ENCODE measurements around the gene TBC1D9.
"Not testable (repeated sequence)": the region's sequence is repeated elsewhere in the genome, so short reads cannot be mapped to it uniquely, and the experiment has no call there.

Gene TBC1D9

DNA sequence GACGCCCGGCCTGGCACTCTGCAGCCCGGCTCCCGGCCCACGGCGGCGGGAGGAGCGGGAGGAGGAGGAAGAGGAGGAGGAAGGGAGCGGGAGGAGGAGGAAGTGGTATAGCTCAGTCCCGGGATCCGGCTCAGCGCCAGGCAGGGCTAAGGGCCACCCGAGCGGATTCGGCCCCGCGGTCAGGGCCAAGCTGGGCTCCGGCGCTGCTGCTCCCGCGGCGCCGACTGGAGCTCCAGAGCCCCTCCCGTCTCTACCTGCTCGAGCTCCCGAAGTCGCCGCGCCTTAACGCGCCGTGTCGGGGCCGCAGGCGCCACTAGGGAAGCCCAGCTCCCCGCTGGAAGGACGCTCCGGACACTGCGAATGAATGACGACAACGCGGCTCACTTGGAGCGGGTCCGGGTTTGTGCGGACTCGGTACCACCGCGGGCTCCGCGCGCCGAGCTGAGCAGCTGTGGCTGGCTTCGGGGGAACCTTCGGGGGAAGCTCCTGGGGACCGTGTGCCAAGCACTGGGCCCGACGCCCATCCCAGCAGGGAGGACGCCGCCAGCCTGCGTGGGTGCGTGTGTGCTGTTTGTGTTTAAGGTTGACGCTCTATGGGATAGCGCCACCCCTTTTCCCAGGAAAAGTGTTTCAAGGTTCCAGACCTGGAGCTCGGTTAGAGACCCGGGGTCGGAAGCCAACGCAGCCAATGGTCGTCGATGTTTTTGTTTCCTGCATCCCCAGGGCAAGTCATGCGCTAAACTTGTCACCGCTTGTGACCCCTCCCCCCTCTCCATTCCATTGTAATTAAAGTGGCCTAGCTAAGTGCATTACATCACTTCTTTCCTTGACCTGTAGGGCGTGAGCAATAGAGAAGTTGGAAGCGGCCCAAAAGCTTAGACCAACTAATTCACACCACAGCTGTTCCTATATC is at the start of gene TBC1D9:
TSS of gene TBC1D9 (minus strand) at position 67 of the 913 bp plus-strand sequence. CDS start 340 bp downstream, outside the sequence.
- no peak for DNase-seq (ENCODE audit: low read depth)

DNA sequence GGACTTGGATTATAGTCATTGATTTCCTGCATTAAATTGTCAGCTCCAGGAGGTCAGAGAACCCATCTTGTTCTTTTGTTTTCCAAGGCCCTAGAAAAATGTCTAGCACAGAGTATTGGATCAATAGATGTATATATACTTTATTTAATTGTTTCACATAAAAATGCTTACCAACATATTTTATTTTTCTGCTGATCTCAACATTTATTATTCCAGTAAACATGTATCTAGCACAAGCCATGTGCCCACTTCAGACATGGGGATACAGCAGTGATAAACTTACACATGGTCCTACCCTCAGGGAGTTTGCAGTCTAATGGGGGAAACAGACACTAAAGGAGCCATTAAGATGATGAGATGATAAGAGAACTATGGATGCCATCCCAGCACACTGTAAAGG is 49.1 kb upstream of the TBC1D9 start:
- DNase-seq (ENCODE audit: low read depth): no peak

DNA sequence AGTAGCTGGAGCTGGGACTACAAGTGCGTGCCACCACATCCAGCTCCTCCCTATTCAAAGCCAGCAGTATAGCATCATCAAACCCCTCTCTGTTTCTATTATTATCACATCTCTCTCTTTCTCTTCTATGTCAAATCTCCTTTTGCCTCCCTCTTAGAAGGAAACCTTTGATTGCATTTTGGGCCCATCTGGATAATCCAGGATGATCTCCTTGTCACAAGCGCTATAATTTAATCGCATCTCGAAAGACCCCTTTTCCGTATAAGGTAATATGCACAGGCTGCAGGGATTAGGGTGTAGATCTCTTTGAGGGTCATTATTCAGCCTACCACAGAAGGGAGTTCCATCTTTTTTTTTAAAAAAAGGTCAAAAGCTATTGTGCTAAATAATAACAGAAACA is 46.4 kb upstream of the TBC1D9 start:
- no peak for DNase-seq (ENCODE audit: low read depth)

DNA sequence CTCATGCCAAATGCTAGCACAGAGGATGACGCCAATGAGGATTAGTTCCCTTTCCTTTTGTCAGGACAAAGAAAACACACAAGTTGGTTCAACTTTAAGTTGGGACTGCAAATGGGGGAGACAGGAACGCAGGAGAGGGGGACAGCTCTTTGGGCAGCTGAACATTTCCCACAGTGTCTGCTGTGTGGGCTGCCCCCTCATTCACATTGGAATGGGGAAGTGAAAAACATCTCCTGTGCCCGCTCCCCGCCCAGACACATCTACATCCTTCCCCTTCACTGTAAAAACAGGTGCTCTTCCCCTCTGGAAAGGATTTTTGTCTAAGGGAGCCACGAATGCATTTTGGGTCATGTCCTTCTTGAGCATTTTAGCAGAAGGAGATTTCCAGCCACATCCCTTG is 44.5 kb upstream of the TBC1D9 start:
- DNase-seq (ENCODE audit: low read depth): no peak

DNA sequence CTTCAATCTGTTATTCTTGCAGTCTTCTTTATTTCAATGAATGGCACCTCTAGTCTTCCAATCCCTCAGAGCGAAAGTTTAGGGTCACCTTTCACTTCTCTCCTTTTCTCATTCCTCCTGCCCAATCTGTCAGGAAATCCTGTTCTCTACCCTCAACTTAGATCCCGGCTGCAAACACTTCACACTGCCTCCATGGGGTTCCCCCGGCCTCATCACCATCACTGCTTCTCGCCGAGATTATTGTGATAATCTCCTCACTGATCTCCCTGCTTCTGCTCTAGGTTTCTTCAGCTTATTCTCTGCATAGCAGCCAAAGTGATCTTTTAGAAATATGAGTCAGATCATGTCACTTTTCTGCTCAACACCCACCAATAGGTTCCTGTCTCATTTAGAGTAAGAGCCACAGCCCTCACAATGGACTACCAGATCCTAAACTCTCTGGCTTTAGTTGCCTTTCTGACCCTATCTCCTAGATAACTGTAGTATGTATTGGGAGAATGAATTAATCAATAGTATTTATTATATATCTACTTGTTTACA is 43.6 kb upstream of the TBC1D9 start:
- no peak for DNase-seq (ENCODE audit: low read depth)

DNA sequence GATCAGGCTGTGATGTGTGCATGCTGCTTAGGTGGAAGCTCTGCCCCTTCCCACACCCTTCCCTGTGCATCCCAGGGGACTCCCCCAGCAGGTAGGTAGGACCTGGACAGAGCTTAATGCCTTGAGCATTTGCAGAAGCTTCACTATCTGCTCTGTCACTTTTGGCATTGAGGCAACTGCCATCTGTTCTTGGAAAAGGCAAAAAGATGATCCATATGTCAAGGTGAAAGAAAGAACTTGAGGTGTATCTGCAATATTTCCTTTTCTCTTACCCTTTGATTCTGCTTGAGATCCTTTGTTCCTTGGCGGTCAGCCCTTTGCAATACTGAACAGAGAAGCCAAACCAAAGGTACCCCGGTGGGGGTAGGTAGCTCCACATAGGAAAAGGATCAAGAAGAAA is 37.1 kb upstream of the TBC1D9 start:
- no peak for DNase-seq (ENCODE audit: low read depth)

DNA sequence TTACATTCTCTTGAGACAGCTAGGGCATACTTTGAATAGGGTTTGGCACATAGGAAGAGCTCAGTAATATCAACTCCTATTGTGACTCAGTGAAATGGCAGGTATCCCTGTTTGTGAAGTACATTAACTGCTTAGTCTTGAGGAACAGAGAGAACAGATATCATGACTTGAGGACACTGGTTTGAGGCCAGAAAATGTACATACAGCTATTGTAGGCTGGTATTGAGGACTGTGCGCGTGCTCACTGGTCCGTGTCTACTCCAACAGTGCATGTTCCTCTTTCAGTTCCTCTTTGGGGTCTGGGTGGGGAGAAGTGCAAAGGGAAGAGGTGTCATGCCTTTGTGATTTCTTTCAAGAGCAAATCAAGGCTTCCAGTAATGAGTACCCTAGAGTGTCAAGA is 34.6 kb upstream of the TBC1D9 start:
- DNase-seq (ENCODE audit: low read depth): no peak

DNA sequence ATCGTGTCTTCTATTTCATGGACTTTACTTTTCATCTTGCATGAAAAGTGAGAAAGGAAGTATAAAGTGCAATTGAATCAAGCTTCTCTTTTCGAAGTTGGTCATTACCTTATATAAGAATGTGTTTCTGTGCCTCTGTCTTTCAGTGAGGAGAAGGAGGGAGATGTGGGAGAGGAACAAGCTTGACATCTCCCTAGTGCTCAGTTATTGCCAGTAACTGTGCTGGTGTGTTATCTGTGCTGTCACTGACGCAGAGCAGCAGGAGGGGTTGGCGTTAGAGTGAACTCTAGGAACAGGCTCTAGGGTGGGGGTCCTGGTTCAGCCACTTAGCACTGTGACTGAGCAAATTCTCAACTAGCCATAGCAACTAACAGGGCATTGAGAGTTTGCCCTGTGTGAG is 34.0 kb upstream of the TBC1D9 start:
- DNase-seq (ENCODE audit: low read depth): no peak

DNA sequence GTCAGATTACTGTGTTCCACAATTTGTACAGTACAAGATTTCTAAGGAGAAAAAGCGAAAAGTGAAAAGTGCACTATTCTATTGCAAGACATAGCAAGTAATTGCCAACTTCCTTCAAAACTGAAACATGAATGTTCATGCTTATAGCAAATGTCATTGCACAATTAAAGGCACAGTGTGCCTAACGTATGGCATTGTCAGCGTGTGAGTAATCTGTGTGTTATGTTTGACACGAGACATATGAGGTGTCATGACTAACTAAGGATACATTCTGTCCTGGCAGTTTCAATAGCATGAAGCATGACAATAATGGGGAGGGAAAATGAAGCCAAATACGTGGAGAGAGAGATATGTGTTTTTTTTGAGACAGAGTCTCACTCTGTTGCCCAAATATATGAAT is 33.6 kb upstream of the TBC1D9 start:
- no peak for DNase-seq (ENCODE audit: low read depth)

DNA sequence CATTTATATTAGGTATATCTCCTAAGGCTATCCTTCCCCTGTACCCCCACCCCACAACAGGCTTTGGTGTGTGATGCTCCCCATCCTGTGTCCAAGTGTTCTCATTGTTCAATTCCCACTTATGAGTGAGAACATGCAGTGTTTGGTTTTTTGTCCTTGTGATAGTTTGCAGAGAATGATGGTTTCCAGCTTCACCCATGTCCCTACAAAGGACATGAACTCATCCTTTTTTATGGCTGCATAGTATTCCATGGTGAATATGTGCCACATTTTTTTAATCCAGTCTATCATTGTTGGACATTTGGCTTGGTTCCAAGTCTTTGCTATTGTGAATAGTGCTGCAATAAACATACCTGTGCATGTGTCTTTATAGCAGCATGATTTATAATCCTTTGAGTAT is 26.6 kb upstream of the TBC1D9 start:
- DNase-seq (ENCODE audit: low read depth): not testable (repeated sequence)

DNA sequence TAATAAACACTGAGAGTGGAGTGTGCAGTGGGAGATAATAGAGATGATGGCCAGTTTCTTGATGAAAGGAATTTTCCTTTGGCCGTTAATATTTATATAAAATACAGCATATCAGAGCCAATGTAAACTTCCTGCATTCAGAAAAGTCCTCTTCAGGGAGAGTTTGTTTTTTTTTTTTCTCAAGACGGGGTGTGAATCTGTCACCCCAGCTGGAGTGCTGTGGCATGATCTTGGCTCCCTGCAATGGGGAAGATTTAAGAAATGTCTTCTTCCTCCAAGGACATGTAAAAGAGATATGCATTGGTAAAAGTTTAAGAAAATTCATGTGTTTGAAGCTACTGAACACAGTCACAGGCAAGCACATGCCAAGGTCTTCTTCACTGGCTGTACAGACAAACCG is 25.4 kb upstream of the TBC1D9 start:
- DNase-seq (ENCODE audit: low read depth): no peak

DNA sequence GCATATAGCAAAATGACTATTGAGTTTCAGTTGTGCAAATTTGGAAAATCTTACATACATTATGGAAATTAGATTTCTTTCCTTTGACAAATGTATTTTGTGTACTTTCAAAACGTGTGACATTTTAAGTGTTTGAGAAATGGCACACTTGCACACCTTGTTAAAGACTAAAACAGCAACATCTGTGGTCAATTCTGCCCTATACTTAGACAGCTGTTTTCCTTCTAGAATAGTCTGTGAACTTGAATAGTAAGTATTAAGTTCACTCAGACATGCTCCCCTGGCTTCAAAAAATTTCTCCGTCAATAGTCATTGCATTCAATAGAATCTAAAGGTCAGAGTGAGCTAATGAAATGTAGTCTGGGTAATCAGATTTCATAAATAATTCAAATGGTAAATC is 21.7 kb upstream of the TBC1D9 start:
- DNase-seq (ENCODE audit: low read depth): no peak

DNA sequence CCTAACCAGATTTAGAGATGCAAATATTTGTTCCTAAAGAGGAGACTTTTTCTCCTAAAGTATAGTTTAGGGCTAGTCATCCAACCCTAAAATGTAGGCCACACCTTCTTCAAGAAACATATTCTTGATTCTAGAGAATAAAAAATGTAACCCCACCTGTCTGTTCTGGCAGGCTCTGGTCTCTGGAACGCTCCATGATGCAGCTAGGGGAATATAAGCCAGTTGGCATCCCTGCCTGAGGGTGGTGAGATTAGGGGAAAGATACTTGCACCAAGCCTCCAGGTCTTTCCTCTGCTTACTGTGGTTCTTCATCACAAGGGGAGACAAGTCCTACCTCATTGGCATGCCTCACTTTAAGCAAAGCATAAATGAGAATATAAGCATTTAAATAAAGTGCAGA is 21.2 kb upstream of the TBC1D9 start:
- no peak for DNase-seq (ENCODE audit: low read depth)

DNA sequence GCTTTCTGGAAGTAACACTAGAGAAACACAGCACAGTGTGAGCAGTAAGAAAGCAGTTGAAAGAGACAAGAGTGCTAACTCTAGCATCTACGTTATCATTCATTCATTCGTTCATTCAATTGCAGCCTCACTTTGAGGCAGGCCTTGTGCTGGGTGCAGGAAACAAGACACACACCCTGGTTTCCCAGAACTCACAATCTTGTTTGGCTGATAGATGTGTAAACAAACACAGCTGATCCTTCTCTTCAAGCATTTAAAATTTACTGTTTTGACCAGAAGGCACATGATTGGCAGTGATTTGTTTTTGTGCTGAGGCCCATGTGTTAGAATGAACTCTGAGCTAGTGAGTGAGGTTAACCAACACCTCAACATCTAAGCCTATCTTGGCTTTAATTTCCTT is 20.4 kb upstream of the TBC1D9 start:
- DNase-seq (ENCODE audit: low read depth): no peak

DNA sequence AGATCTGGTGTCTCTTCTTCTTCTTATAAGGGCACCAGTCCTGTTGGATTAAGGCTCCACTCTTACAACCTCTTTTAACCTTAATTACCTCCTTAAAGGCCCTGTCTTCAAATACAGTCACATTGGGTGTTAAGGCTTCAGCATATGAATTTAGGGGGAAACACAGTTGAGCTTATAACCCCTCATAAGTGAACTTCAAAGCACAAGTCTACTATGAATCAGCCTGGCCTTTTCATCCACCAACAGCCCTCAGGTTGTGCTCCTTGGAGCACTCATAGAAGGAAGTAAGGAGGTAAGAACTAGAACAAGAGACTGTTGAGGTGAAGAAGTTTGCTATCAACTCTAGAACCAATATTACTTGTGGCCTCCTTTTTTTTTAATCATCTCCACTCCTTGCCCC is 18.8 kb upstream of the TBC1D9 start:
- no peak for DNase-seq (ENCODE audit: low read depth)

DNA sequence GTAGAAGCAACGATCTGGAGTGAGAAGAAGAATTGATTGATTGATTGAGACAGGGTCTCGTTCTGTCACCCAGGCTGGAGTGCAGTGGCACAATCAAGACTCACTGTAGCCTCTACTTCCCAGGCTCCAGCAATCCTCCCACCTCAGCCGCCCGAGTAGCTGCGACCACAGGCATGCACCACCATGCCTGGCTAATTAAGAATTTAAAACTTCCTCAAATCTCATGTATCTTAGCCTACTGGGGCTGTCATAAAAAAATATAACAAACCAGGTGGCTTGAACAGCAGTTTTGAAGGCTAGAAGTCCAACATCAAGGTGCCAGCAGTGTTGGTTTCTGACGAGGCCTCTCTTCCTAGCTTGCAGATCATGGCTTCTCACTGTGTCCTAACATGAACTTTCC is 18.3 kb upstream of the TBC1D9 start:
- DNase-seq (ENCODE audit: low read depth): no peak

DNA sequence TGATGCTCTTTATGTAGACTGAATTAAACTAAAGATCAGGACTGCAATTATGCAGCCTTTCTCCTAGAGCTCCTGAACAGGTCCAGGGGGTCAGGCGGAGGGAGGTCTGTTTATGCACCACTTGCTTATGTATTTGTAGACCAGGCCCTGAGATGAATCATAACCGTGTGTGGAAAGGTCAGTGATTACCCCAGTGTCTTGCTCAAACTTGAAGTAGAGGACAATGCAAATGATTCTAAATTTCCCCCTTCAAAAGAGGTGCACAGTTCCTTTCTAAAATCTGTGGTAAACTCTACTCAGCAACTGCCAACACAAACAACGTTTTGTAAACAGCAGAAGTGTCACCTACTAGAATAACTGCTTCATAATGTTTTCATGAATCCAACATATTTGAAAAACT is 13.0 kb upstream of the TBC1D9 start:
- DNase-seq (ENCODE audit: low read depth): no peak

DNA sequence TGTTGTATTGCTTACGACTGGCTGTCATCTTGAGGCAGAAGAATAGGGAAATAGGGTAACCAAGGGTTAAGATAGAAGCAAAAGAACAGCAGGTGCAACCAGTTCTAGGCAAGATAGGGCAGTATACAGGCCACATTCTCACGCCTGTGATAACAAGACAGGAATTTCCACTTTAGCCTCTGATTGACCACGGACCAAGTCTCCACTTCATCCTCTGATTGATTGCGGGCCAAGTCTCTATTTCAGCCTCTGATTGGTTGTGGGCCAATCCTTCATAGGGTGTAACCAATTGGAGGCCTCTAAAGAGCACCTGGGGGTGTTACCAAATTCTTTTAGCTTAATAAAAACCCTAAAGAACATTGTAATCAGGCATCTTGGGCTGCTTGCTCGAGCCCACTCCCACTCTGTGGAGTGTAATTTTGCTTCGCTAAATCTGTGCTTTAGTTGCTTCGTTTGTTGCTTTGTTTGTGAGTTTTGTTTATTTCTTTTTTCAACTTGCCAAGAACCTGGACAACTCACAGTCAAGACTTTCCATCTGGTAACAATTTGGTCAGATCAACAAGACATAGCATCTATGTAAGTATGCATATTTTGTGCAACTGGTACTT is 8.7 kb upstream of the TBC1D9 start:
- no peak for DNase-seq (ENCODE audit: low read depth)

DNA sequence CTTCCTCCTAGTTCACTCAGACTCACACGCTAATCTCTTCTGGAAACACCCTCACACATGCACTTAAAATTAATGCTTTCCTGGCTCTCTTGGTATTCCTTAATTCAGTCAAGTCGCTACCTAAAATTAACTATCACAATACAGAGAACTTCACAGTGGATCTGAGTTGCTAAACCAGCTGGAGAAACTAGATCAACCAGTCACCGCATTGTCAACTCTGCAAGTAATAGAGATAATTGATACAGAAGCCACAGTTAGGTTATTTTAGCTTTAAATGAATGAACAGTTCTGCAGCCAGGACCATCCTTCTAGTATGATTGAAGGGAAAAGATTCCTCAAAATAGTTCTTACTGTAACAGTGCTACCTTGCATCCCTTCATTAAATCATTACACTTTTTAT is 6.0 kb upstream of the TBC1D9 start:
- DNase-seq (ENCODE audit: low read depth): no peak

DNA sequence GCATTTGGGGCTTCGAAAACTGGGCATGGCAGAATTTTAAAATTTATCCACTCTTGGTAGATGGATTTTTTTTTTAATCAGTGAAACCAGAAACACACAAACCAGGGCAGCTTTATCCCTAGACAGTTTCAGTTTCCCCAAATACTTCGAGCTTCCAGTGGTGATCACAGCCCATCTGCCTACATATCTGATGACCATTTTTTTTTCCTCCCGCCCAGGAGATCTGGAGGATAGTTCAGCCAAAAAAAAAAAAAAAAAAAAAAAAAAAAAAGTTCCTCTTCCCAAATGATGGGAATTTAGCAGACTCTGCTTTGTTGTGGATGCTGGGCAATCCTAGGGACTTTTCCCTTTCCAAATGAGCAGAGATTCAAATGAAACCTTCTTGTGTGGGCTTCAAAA is 1.0 kb upstream of the TBC1D9 start:
- DNase-seq (ENCODE audit: low read depth): no peak

DNA sequence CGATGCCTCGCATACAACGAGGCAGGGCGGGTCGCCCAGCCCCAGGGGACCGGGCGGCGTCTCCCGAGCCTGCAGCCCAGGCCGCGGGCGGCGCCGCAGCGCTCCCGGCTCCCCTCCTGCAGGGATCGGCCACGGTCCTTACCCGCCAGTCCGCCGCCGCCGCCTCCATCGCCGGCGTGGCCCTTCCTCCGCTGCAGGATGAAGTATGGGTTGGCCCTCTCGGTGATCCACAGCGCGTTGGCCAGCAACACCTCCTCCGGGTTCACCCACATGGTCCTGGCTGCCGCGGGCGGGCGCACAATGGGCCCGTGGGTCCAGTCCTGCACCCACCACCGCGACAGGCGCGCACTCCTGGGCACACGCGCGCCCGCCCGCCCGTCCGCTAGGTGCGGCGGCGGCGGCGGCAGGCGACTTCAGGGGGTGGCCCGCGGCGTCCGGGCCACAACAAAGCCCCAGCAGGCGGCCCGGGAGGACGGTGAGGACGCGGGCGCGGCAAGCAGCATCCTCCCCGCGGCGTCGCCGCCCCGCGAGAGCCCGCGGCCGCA is 339 bp downstream of the TBC1D9 start:
- no peak for DNase-seq (ENCODE audit: low read depth)

DNA sequence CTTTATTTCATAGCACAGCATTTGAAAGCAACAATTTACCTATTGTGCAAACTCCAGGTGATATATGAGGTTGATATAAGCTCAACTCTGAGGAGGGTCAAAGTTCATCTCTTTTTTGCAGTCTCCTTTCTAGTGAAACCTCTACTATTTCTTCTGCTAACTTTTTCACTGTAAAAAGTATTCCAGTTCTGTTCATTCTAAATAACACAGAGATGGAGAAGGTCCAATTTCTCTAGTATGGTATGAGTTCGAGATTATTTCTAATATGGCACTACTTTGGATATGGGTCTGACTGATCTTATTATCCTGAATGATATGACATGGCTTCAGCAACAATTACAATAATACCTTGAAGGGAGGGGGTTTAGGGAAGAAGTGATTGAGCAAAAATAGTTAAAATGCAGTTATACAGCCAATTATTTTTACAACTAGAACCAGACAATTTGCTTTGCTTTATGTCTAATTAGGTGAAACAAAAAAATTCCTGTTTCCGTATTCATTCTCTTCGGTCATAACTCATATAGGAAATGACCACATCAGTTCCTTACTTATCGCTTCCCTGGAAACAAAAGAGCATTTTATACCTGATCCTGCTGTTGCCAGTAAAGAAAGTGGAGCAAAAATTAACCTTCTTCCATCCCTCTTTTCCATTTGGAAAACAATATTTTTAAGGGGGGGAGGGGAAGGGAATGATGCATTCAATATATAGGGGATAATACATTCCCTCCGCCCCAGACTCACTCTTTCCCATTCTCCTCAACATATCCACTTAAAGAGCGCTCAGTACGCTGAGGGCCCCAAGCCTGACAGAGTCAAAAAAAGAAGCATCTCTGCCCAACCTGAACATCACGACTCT is 1.0 kb downstream of the TBC1D9 start:
- no peak for DNase-seq (ENCODE audit: low read depth)
